H9 (cell line): ENCODE data around the gene ITGAE. TPM values are rescaled to one million over a fixed set of nuclear protein-coding genes. Genes with fewer than 3 reads are reported as not detected.

ENCODE experiments used
- DNase-seq: peaks from one replicate; pipeline ENCODE4 v3.0.0-alpha.2; 2017
- H2AFZ ChIP-seq: one replicate; pipeline ENCODE4 v1.6.1; 2013; ENCODE audit warnings: mild to moderate bottlenecking, low read length, control low read depth, moderate library complexity
- H2AK5ac ChIP-seq: 2 replicates; pipeline ENCODE4 v1.6.1; 2013; ENCODE audit warnings: low read length, control low read depth, mixed read lengths; ENCODE audit not compliant: insufficient read length
- H2BK120ac ChIP-seq: one replicate; pipeline ENCODE4 v1.6.1; 2013; ENCODE audit warnings: low read depth, mild to moderate bottlenecking, low read length, control low read depth, inconsistent platforms; ENCODE audit not compliant: poor library complexity, severe bottlenecking
- H2BK12ac ChIP-seq: 2 replicates; pipeline ENCODE4 v1.6.1; 2013; ENCODE audit warnings: low read length, control low read depth, mixed read lengths, low read depth; ENCODE audit not compliant: insufficient read length
- H2BK15ac ChIP-seq: 2 replicates; pipeline ENCODE4 v1.6.1; 2013; ENCODE audit warnings: low read depth, low read length, control low read depth
- H2BK20ac ChIP-seq: one replicate; pipeline ENCODE4 v1.6.1; 2013; ENCODE audit warnings: low read depth, mild to moderate bottlenecking, low read length, control low read depth, inconsistent platforms; ENCODE audit not compliant: poor library complexity, severe bottlenecking
- H2BK5ac ChIP-seq: 2 replicates; pipeline ENCODE4 v1.6.1; 2013; ENCODE audit warnings: low read length, control low read depth, mixed read lengths; ENCODE audit not compliant: insufficient read length
- H3K14ac ChIP-seq: 2 replicates; pipeline ENCODE4 v1.6.1; 2013; ENCODE audit warnings: low read length, control low read depth; ENCODE audit not compliant: insufficient read depth
- H3K18ac ChIP-seq: 2 replicates; pipeline ENCODE4 v1.6.1; 2013; ENCODE audit warnings: low read depth, mild to moderate bottlenecking, mixed read lengths, low read length, control low read depth; ENCODE audit not compliant: insufficient read length
- H3K23ac ChIP-seq: 2 replicates; pipeline ENCODE4 v1.6.1; 2013; ENCODE audit warnings: low read length, control low read depth, mixed read lengths, low read depth; ENCODE audit not compliant: insufficient read length
- H3K23me2 ChIP-seq: 2 replicates; pipeline ENCODE4 v1.6.1; 2013; ENCODE audit warnings: low read depth, mild to moderate bottlenecking, mixed read lengths, low read length, control low read depth; ENCODE audit not compliant: insufficient read length, poor library complexity, severe bottlenecking
- H3K27ac ChIP-seq: 2 replicates; pipeline ENCODE4 v1.5.1; 2013; ENCODE audit warnings: low read length, control low read depth, mixed read lengths, low read depth; ENCODE audit not compliant: insufficient read length
- H3K27me3 ChIP-seq: 2 replicates; pipeline ENCODE4 v1.6.1; 2013; ENCODE audit warnings: low read length, control low read depth, inconsistent platforms; ENCODE audit not compliant: insufficient read depth
- H3K4ac ChIP-seq: 2 replicates; pipeline ENCODE4 v1.6.1; 2013; ENCODE audit warnings: low read depth, mild to moderate bottlenecking, control low read depth, inconsistent platforms, low read length, moderate library complexity
- H3K4me1 ChIP-seq: 2 replicates; pipeline ENCODE4 v1.6.1; 2013; ENCODE audit warnings: low read length, control low read depth, inconsistent platforms; ENCODE audit not compliant: insufficient read depth
- H3K4me2 ChIP-seq: 2 replicates; pipeline ENCODE4 v1.6.1; 2013; ENCODE audit warnings: low read length, control low read depth, mixed read lengths; ENCODE audit not compliant: insufficient read length, insufficient read depth
- H3K56ac ChIP-seq: 2 replicates; pipeline ENCODE4 v1.6.1; 2013; ENCODE audit warnings: low read depth, mild to moderate bottlenecking, mixed read lengths, low read length, control low read depth; ENCODE audit not compliant: insufficient read length
- H3K79me1 ChIP-seq: 2 replicates; pipeline ENCODE4 v1.6.1; 2013; ENCODE audit warnings: low read depth, mild to moderate bottlenecking, moderate library complexity, low read length, control low read depth, inconsistent platforms; ENCODE audit not compliant: insufficient read depth, poor library complexity, severe bottlenecking
- H3K79me2 ChIP-seq: 2 replicates; pipeline ENCODE4 v1.6.1; 2013; ENCODE audit warnings: low read length, control low read depth, inconsistent platforms; ENCODE audit not compliant: insufficient read depth
- H3K9ac ChIP-seq: 2 replicates; pipeline ENCODE4 v1.6.1; 2013; ENCODE audit warnings: low read length, control low read depth, mixed read lengths; ENCODE audit not compliant: insufficient read length; ENCODE audit errors: extremely low read depth
- H3K9me3 ChIP-seq: one replicate; pipeline ENCODE4 v1.6.1; 2013; ENCODE audit warnings: low read depth, low read length, inconsistent platforms; ENCODE audit not compliant: control insufficient read depth
- H3T11ph ChIP-seq: one replicate; pipeline ENCODE4 v1.6.1; 2013; ENCODE audit warnings: mild to moderate bottlenecking, low read length, control low read depth, inconsistent platforms
- H4K20me1 ChIP-seq: one replicate; pipeline ENCODE4 v1.6.1; 2013; ENCODE audit not compliant: control insufficient read depth, insufficient read length, insufficient read depth
- H4K5ac ChIP-seq: 2 replicates; pipeline ENCODE4 v1.6.1; 2013; ENCODE audit warnings: low read depth, mild to moderate bottlenecking, mixed read lengths, low read length, control low read depth; ENCODE audit not compliant: insufficient read length
- H4K8ac ChIP-seq: replicated peaks from 2 replicates; pipeline ENCODE4 v1.6.1; 2013; ENCODE audit warnings: low read length, control low read depth, mixed read lengths, low read depth; ENCODE audit not compliant: insufficient read length
- H4K91ac ChIP-seq: 2 replicates; pipeline ENCODE4 v1.6.1; 2013; ENCODE audit warnings: low read depth, mild to moderate bottlenecking, moderate library complexity, mixed read lengths, low read length, control low read depth; ENCODE audit not compliant: insufficient read length
- H3K27ac Mint-ChIP-seq, 3 experiments: 2 replicates in 2 of 3; 3 replicates in 1 of 3; pipeline ENCODE4 v1.8.0; 2020 to 2021; ENCODE audit warnings: mixed read lengths in 3 of 3, mild to moderate bottlenecking in 1 of 3, moderate library complexity in 1 of 3
- H3K27me3 Mint-ChIP-seq: 2 replicates; pipeline ENCODE4 v1.8.0; 2021; ENCODE audit warnings: low read depth, mild to moderate bottlenecking, moderate library complexity, mixed read lengths
- H3K36me3 Mint-ChIP-seq, 3 experiments: 2 replicates in 2 of 3; 3 replicates in 1 of 3; pipeline ENCODE4 v1.8.0; 2020 to 2021; ENCODE audit warnings: low read depth in 3 of 3, mixed read lengths in 3 of 3; ENCODE audit not compliant: insufficient read depth in 1 of 3
- H3K4me1 Mint-ChIP-seq, 2 experiments: 2 replicates each; pipeline ENCODE4 v1.8.0; 2020; ENCODE audit warnings: mixed read lengths in 2 of 2
- H3K4me3 Mint-ChIP-seq, 2 experiments: 2 replicates in 1 of 2; 3 replicates in 1 of 2; pipeline ENCODE4 v1.8.0; 2020 to 2021; ENCODE audit warnings: mild to moderate bottlenecking in 2 of 2, mixed read lengths in 2 of 2, moderate library complexity in 1 of 2
- H3K9me3 Mint-ChIP-seq, 2 experiments: 2 replicates in 1 of 2; 3 replicates in 1 of 2; pipeline ENCODE4 v1.8.0; 2020; ENCODE audit warnings: mild to moderate bottlenecking in 2 of 2, mixed read lengths in 2 of 2, moderate library complexity in 1 of 2
- CTCF ChIP-seq: fragments of 200-600 bp; sonication (generic); conservative IDR thresholded peaks from 3 replicates; pipeline ENCODE4 v1.8.0; 2021; ENCODE audit warnings: antibody characterized with exemption, mild to moderate bottlenecking
- WGBS: extraction: QIAGEN DNeasy Blood & Tissue Kit; methylation state at CpG from one replicate; pipeline ENCODE4 v1.1.7; 2013; ENCODE audit warnings: missing lambda C conversion rate, low lambda C conversion rate, mixed read lengths; ENCODE audit not compliant: insufficient read length; ENCODE audit errors: extremely low coverage; 5-methylcytosine and 5-hydroxymethylcytosine counted together
- total RNA-seq: library from RNA; stranded (reverse); gene quantifications from 2 replicates; pipeline ENCODE4 v1.2.1, GENCODE V29; 2021

Gene ITGAE
- total RNA-seq, 1 experiment from 2014 or later: 23.5 TPM

DNA sequence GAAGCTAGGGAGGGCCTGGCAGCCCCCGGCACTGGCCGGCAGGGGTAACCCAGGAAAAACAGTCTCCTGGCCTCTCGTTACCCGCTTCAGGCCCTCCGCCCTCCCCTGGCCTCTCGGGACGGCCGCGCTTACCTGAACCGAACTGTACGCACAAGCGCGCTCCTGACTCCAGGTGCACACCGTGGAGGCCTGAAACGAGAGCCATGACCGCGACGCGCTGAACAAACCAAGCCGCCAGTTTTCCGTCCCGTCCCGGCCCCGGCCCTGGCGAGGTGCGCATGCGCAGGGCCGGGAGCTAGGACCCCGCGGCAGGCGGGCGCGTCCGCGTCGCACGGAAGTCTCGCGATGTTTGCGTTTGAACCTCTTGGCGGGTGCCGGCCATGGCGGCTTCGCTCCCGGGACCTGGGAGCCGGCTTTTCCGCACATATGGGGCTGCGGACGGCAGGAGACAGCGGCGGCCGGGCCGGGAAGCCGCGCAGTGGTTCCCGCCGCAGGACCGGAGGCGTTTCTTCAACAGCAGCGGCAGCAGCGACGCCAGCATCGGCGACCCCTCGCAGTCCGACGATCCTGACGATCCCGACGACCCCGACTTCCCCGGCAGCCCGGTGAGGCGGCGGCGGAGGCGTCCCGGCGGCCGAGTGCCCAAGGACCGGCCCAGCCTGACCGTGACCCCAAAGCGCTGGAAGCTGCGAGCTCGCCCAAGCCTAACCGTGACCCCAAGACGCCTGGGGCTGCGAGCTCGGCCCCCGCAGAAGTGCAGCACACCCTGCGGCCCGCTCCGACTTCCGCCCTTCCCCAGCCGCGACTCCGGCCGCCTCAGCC, 77.2 kb downstream of the ITGAE start, which contains the start of gene HASPIN:
Gene HASPIN, plus strand, starts transcription at position 348 of the 822 bp plus-strand sequence. Its CDS starts 33 bp downstream, at position 381.
- Histone ChIP-seq H3K14ac (peak within 1 kb of the TSS; percentile 92), H2BK5ac (no peak within 1 kb of the TSS), H3K9ac (peak within 1 kb of the TSS; percentile 93), H3K18ac (peak within 1 kb of the TSS; percentile 85), H3K4me1 (no peaks in the 10 kb centered on the region), H3K27me3 (no peaks in the 10 kb centered on the region), H4K8ac (no peak within 1 kb of the TSS), H3K79me2 (peaks cover 8% of the 10 kb centered on the region; the same call in 1 of the 2 replicates), H4K91ac (no peak within 1 kb of the TSS), H2BK20ac (no peak within 1 kb of the TSS), H4K20me1 (no peaks in the 10 kb centered on the region), H3K27ac (no peak within 1 kb of the TSS), H3K4ac (no peak within 1 kb of the TSS), H2AFZ (no peak within 1 kb of the TSS), H3K23me2 (peaks cover 11% of the 10 kb centered on the region), H2BK12ac (no peak within 1 kb of the TSS), H3K79me1 (peaks cover 6% of the 10 kb centered on the region), H2BK15ac (no peak within 1 kb of the TSS), H2AK5ac (no peak within 1 kb of the TSS), H3K4me2 (peak within 1 kb of the TSS; percentile 89), H3K23ac (no peak within 1 kb of the TSS), H2BK120ac (no peak within 1 kb of the TSS), H3T11ph (no peak within 1 kb of the TSS), H3K56ac (no peak within 1 kb of the TSS), H4K5ac (no peak within 1 kb of the TSS), H3K9me3 (no peaks in the 10 kb centered on the region)
- peaks cover 34 to 51% (median 44%) of the 10 kb centered on the region in 3 experiments for H3K36me3 Mint-ChIP-seq
- H3K27me3 Mint-ChIP-seq: no peaks in the 10 kb centered on the region
- peak; percentile 53; the same call in 2 of the 3 replicates for TF ChIP-seq CTCF
- H3K4me3 Mint-ChIP-seq: peak within 1 kb of the TSS; percentile 94
- no CpG with 5 or more reads among the region's 98 CpGs for WGBS
- peak; percentile 94 for DNase-seq
- H3K27ac Mint-ChIP-seq: peak within 1 kb of the TSS; percentile 48 to 98 (median 94); a peak in 6 of 7 replicates
- peaks cover 17 to 25% of the 10 kb centered on the region in 2 experiments for H3K4me1 Mint-ChIP-seq
- H3K9me3 Mint-ChIP-seq: no peaks in the 10 kb centered on the region
